Neural crest cell (in vitro differentiated cells): ENCODE results near the gene GLS. TPM values are rescaled to one million over a fixed set of nuclear protein-coding genes. Genes with fewer than 3 reads are reported as not detected.
A peak's percentile ranks its signal among the peaks of the same experiment; 100 is the strongest.

Experiments
- DNase-seq: peaks from one replicate; pipeline ENCODE4 v3.0.0; 2021; ENCODE audit warnings: low read depth, mixed read lengths, low spot score
- H3K27ac Mint-ChIP-seq: one replicate; pipeline ENCODE4 v1.8.0; 2021; ENCODE audit warnings: mild to moderate bottlenecking, mixed read lengths; ENCODE audit not compliant: unreplicated experiment
- H3K27me3 Mint-ChIP-seq: 2 replicates; pipeline ENCODE4 v1.8.0; 2021; ENCODE audit warnings: low read depth, mild to moderate bottlenecking, mixed read lengths
- H3K36me3 Mint-ChIP-seq: 2 replicates; pipeline ENCODE4 v1.8.0; 2021; ENCODE audit warnings: low read depth, mild to moderate bottlenecking, mixed read lengths
- H3K4me1 Mint-ChIP-seq: 2 replicates; pipeline ENCODE4 v1.8.0; 2021; ENCODE audit warnings: mixed read lengths
- H3K4me3 Mint-ChIP-seq: one replicate; pipeline ENCODE4 v1.8.0; 2021; ENCODE audit warnings: mild to moderate bottlenecking, mixed read lengths
- H3K9me3 Mint-ChIP-seq: 2 replicates; pipeline ENCODE4 v1.8.0; 2021; ENCODE audit warnings: mixed read lengths
- CTCF ChIP-seq: fragments of 200-600 bp; sonication (generic); conservative IDR thresholded peaks from 2 replicates; pipeline ENCODE4 v1.5.0; 2021; ENCODE audit warnings: antibody characterized with exemption, mild to moderate bottlenecking
- total RNA-seq: library from RNA; stranded (reverse); gene quantifications from 2 replicates; pipeline ENCODE4 v1.2.1, GENCODE V29; 2021

GLS gene
- total RNA-seq, 1 donor from 2014 or later: 85.6 TPM

GRCh38 chr2:190981733-190982132, 101.1 kb downstream of the GLS start:
- peaks cover 42% of the 10 kb centered on the region for H3K36me3 Mint-ChIP-seq
- no peak overlapping the region for H3K27ac Mint-ChIP-seq

GRCh38 chr2:190982262-190983034, 101.8 kb downstream of the GLS start:
- H3K27ac Mint-ChIP-seq: no peak overlapping the region
- H3K4me1 Mint-ChIP-seq: no peaks in the 10 kb centered on the region
- TF ChIP-seq CTCF: no peak
- no peak overlapping the region for H3K4me3 Mint-ChIP-seq
- no peaks in the 10 kb centered on the region for H3K27me3 Mint-ChIP-seq
- H3K36me3 Mint-ChIP-seq: peaks cover 41% of the 10 kb centered on the region
- no peak for DNase-seq
- H3K9me3 Mint-ChIP-seq: no peaks in the 10 kb centered on the region

More at GRCh38 chr2:190981733-190982132, 101.1 kb downstream of the GLS start:
- Mint-ChIP-seq H3K4me1 (no peaks in the 10 kb centered on the region), H3K4me3 (no peak overlapping the region), H3K9me3 (no peaks in the 10 kb centered on the region), H3K27me3 (no peaks in the 10 kb centered on the region)
- no peak for TF ChIP-seq CTCF
- DNase-seq: no peak

GRCh38 chr2:190984595-190984994, 104.0 kb downstream of the GLS start:
- no peak for DNase-seq

GRCh38 chr2:190986221-190986953, 105.8 kb downstream of the GLS start:
- DNase-seq: no peak
- Mint-ChIP-seq H3K36me3 (peaks cover 30% of the 10 kb centered on the region), H3K9me3 (no peaks in the 10 kb centered on the region), H3K27ac (peak overlapping the region; percentile 50), H3K4me1 (no peaks in the 10 kb centered on the region), H3K27me3 (no peaks in the 10 kb centered on the region), H3K4me3 (no peak overlapping the region)
- TF ChIP-seq CTCF: no peak

More at GRCh38 chr2:190984595-190984994, 104.0 kb downstream of the GLS start:
- Mint-ChIP-seq H3K4me1 (no peaks in the 10 kb centered on the region), H3K9me3 (no peaks in the 10 kb centered on the region), H3K4me3 (no peak overlapping the region), H3K27ac (no peak overlapping the region), H3K36me3 (peaks cover 37% of the 10 kb centered on the region), H3K27me3 (no peaks in the 10 kb centered on the region)
- TF ChIP-seq CTCF: no peak

GRCh38 chr2:190987116-190987515, 106.5 kb downstream of the GLS start:
- Mint-ChIP-seq H3K27ac (no peak overlapping the region), H3K27me3 (no peaks in the 10 kb centered on the region), H3K4me3 (no peak overlapping the region), H3K36me3 (peaks cover 30% of the 10 kb centered on the region), H3K9me3 (no peaks in the 10 kb centered on the region), H3K4me1 (no peaks in the 10 kb centered on the region)
- DNase-seq: no peak
- no peak for TF ChIP-seq CTCF
